Neural cell (in vitro differentiated cells): ENCODE measurements around the gene FCHSD1. TPM values are rescaled to one million over a fixed set of nuclear protein-coding genes. Genes with fewer than 3 reads are reported as not detected.

Experiments
- H2AFZ ChIP-seq: fragments of 200-600, 300-800 bp; sonication (generic), shearing (Covaris generic); 2 replicates; pipeline ENCODE4 v1.6.0; 2014; ENCODE audit warnings: low read depth, mild to moderate bottlenecking, antibody characterized with exemption, low read length, moderate library complexity
- H3F3A ChIP-seq: fragments of 200-600 bp; shearing (Covaris generic); 2 replicates; pipeline ENCODE4 v1.6.1; 2016; ENCODE audit warnings: mild to moderate bottlenecking, moderate library complexity, mixed read lengths, antibody characterized with exemption, low read length; ENCODE audit not compliant: insufficient read depth, poor library complexity, severe bottlenecking
- H3K27ac ChIP-seq: fragments of 200-600, 300-800 bp; sonication (generic), shearing (Covaris generic); 2 replicates; pipeline ENCODE4 v1.5.1; 2014; ENCODE audit warnings: mild to moderate bottlenecking, low read length, moderate library complexity
- H3K27me3 ChIP-seq: fragments of 300-800, 200-600 bp; sonication (generic), shearing (Covaris generic); 2 replicates; pipeline ENCODE4 v1.6.0; 2014; ENCODE audit warnings: mild to moderate bottlenecking, low read depth, low read length, moderate library complexity; ENCODE audit not compliant: insufficient read depth
- H3K36me3 ChIP-seq: fragments of 300-800, 200-600 bp; sonication (generic), shearing (Covaris generic); 2 replicates; pipeline ENCODE4 v1.5.1; 2014; ENCODE audit warnings: mild to moderate bottlenecking, antibody characterized with exemption, low read length, moderate library complexity; ENCODE audit not compliant: insufficient read depth
- H3K4me2 ChIP-seq: fragments of 300-800, 200-600 bp; sonication (generic), shearing (Covaris generic); 2 replicates; pipeline ENCODE4 v1.6.0; 2014; ENCODE audit warnings: mild to moderate bottlenecking, low read length
- H3K4me3 ChIP-seq: fragments of 300-800, 200-600 bp; sonication (generic), shearing (Covaris generic); 2 replicates; pipeline ENCODE4 v1.5.1; 2014; ENCODE audit warnings: mild to moderate bottlenecking, low read length, moderate library complexity
- H3K79me2 ChIP-seq: fragments of 200-600 bp; shearing (Covaris generic); replicated peaks from 2 replicates; pipeline ENCODE4 v1.6.0; 2014; ENCODE audit warnings: mild to moderate bottlenecking, low read length, moderate library complexity; ENCODE audit not compliant: insufficient read depth
- H3K9ac ChIP-seq: fragments of 300-800, 200-600 bp; sonication (generic), shearing (Covaris generic); 2 replicates; pipeline ENCODE4 v1.6.1; 2016; ENCODE audit warnings: mild to moderate bottlenecking, low read length, mixed read lengths
- H3K9me2 ChIP-seq: fragments of 200-600 bp; shearing (Covaris generic); 2 replicates; pipeline ENCODE4 v1.6.1; 2016; ENCODE audit warnings: mild to moderate bottlenecking, low read length, mixed read lengths; ENCODE audit not compliant: insufficient read depth
- H3K9me3 ChIP-seq: fragments of 200-600, 300-800 bp; sonication (generic), shearing (Covaris generic); 2 replicates; pipeline ENCODE4 v1.6.1; 2016; ENCODE audit warnings: mild to moderate bottlenecking, mixed run types, low read length, moderate library complexity, mixed read lengths
- H4K20me1 ChIP-seq: fragments of 200-600 bp; shearing (Covaris generic); 2 replicates; pipeline ENCODE4 v1.6.1; 2016; ENCODE audit warnings: mild to moderate bottlenecking, mixed run types; ENCODE audit not compliant: insufficient read depth
- CTCF ChIP-seq: fragments of 450-650 bp; IDR thresholded peaks from 2 replicates; pipeline ENCODE4 v1.5.1; 2014; ENCODE audit warnings: antibody characterized with exemption, mild to moderate bottlenecking, moderate library complexity; ENCODE audit not compliant: poor library complexity, severe bottlenecking
- EP300 ChIP-seq: fragments of 450-650 bp; conservative IDR thresholded peaks from 2 replicates; pipeline ENCODE4 v1.6.1; 2014; ENCODE audit warnings: antibody characterized with exemption, mild to moderate bottlenecking, moderate library complexity; ENCODE audit not compliant: poor library complexity, severe bottlenecking
- EZH2 ChIP-seq: fragments of 200-600, 300-800 bp; shearing (Covaris generic), sonication (generic); IDR thresholded peaks from 2 replicates; pipeline ENCODE4 v1.6.1; 2014; ENCODE audit warnings: antibody characterized with exemption, low read length, borderline replicate concordance, mild to moderate bottlenecking; ENCODE audit not compliant: insufficient read depth, poor library complexity, severe bottlenecking
- MXI1 ChIP-seq: fragments of 450-650 bp; conservative IDR thresholded peaks from 2 replicates; pipeline ENCODE4 v1.6.1; 2014; ENCODE audit warnings: antibody characterized with exemption, mild to moderate bottlenecking; ENCODE audit not compliant: poor library complexity, severe bottlenecking
- POLR2AphosphoS5 ChIP-seq: IDR thresholded peaks from 2 replicates; pipeline ENCODE4 v1.6.1; 2012
- RAD21 ChIP-seq: fragments of 450-650 bp; conservative IDR thresholded peaks from 2 replicates; pipeline ENCODE4 v1.6.1; 2014; ENCODE audit warnings: antibody characterized with exemption, mild to moderate bottlenecking, moderate library complexity
- REST ChIP-seq: IDR thresholded peaks from 2 replicates; pipeline ENCODE4 v1.6.1; 2012; ENCODE audit warnings: borderline replicate concordance
- SMC3 ChIP-seq: fragments of 450-650 bp; conservative IDR thresholded peaks from 2 replicates; pipeline ENCODE4 v1.6.1; 2014; ENCODE audit warnings: antibody characterized with exemption, mild to moderate bottlenecking, moderate library complexity; ENCODE audit not compliant: poor library complexity
- TAF1 ChIP-seq: IDR thresholded peaks from 2 replicates; pipeline ENCODE4 v1.6.1; 2012; ENCODE audit warnings: low read depth
- polyA plus RNA-seq: library from polyadenylated mRNA; depleted of rRNA; stranded (reverse); fragments of >200 nt; gene quantifications from 2 replicates; pipeline ENCODE4 v1.2.3, GENCODE V29; 2014

FCHSD1 gene
- polyA plus RNA-seq, 1 donor from 2014 or later, result 3.9 TPM

GRCh38 chr5:141686648-141687416, 35.6 kb upstream of the FCHSD1 start:
- H3K9me3 ChIP-seq, result no peaks in the 10 kb centered on the region
- no peak overlapping the region for H3K4me2 ChIP-seq
- H3K27me3 ChIP-seq, result no peaks in the 10 kb centered on the region
- no peak overlapping the region for H3K27ac ChIP-seq
- no peak overlapping the region for H3K9ac ChIP-seq
- H3F3A ChIP-seq, result no peaks in the 10 kb centered on the region
- H3K4me3 ChIP-seq, result no peak overlapping the region
- H3K36me3 ChIP-seq, result no peaks in the 10 kb centered on the region
- H2AFZ ChIP-seq, result no peak overlapping the region
- TF ChIP-seq EZH2 (no peak), CTCF (no peak), REST (no peak), SMC3 (no peak), TAF1 (no peak), POLR2AphosphoS5 (no peak), EP300 (no peak), RAD21 (no peak), MXI1 (no peak)
- no peaks in the 10 kb centered on the region for H4K20me1 ChIP-seq
- no peaks in the 10 kb centered on the region for H3K79me2 ChIP-seq
- no peaks in the 10 kb centered on the region for H3K9me2 ChIP-seq

GRCh38 chr5:141685591-141685990, 34.4 kb upstream of the FCHSD1 start:
- H3K9me3 ChIP-seq, result no peaks in the 10 kb centered on the region
- TF ChIP-seq EP300 (no peak), REST (no peak), SMC3 (no peak), TAF1 (no peak), EZH2 (no peak), MXI1 (no peak), POLR2AphosphoS5 (no peak), RAD21 (no peak), CTCF (no peak)
- no peaks in the 10 kb centered on the region for H3K9me2 ChIP-seq
- no peaks in the 10 kb centered on the region for H3F3A ChIP-seq
- no peaks in the 10 kb centered on the region for H3K27me3 ChIP-seq
- no peak overlapping the region for H3K4me2 ChIP-seq
- no peak overlapping the region for H3K27ac ChIP-seq
- no peak overlapping the region for H2AFZ ChIP-seq
- H3K9ac ChIP-seq, result no peak overlapping the region
- H3K79me2 ChIP-seq, result no peaks in the 10 kb centered on the region
- no peaks in the 10 kb centered on the region for H4K20me1 ChIP-seq
- no peaks in the 10 kb centered on the region for H3K36me3 ChIP-seq
- no peak overlapping the region for H3K4me3 ChIP-seq
